OCI-M2 (cell line): ENCODE measurements around the gene CNOT11.
"Not testable (repeated sequence)": the region's sequence is repeated elsewhere in the genome, so short reads cannot be mapped to it uniquely, and the experiment has no call there.

Source experiments
- DNase-seq: peaks from one replicate; lab custom pipeline; 2025; ENCODE audit not compliant: unreplicated experiment; lab: John Stamatoyannopoulos, UW

CNOT11 gene

DNA sequence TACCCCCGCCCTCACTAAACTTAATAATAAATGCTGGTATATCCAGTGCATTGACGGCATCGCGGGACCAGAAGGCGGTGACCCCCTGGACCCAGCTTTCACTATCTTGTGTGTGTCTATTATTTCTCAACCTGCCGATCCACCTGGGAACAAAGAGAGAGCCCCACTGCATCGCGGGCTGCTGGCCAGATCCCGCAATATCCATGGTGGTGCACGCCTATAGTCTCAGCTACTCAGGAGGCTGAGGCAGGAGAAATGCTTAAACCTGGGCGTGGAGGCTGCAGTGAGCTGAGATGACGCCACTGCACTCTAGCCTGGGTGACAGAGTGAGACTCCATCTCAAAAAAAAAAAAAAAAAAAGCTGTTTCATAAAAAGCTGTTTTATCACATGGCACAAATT, 7.8 kb upstream of the CNOT11 start:
- not testable (repeated sequence) for DNase-seq

DNA sequence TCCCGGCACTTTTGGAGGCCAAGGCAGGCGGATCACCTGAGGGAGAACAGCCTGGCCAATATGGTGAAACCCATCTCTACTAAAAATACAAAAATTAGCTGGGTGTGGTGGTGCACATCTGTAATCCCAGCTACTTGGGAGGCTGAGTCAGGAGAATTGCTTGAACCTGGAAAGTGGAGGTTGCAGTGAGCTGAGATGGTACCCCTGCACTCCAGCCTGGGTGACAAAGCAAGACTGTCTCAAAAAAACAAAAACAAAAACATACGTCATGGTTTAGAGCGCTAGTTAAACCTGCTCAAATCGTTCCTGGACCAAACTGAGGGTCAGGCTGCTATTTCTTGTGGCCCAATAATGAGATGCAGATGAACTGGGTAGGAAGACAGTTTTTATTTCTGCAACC, 7.2 kb upstream of the CNOT11 start:
- not testable (repeated sequence) for DNase-seq

DNA sequence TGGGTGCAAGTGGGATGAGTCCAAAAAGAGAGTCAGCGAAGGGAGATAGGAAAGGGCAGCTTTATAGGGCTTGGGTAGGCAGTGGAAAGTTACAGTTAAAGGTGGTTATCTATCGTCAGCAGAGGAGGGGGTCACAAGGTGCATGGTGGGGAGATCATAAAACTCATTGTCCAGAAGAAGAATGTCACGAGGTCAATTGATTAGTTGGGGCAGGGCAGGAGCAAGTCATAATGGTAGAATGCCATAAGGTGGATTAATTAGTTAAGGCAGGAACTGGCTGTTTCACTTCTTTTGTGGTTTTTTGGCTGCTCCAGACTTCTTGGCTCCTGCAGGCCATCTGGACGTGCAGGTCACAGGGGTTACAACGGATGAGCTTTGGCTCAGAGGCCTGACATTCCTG, 3.9 kb upstream of the CNOT11 start:
- DNase-seq, result not testable (repeated sequence)

DNA sequence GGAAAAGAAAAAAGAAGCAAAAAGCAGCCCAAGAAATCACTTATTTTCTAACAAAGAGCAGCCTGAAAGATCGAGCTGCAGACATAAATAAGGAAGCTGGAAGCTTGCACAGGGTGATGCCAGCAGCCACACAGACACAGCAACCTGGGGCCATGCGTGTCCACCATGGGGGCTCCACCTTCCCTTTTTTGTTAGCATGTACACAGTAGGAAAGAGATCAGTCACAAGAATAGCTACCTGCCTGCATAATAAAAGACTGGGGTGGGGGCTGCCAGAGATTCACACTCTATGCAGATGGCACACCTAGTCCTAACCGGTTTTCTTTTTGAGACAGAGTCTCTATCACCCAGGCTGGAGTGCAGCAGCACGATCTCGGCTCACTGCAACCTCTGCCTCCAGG, 2.9 kb upstream of the CNOT11 start:
- no peak for DNase-seq

DNA sequence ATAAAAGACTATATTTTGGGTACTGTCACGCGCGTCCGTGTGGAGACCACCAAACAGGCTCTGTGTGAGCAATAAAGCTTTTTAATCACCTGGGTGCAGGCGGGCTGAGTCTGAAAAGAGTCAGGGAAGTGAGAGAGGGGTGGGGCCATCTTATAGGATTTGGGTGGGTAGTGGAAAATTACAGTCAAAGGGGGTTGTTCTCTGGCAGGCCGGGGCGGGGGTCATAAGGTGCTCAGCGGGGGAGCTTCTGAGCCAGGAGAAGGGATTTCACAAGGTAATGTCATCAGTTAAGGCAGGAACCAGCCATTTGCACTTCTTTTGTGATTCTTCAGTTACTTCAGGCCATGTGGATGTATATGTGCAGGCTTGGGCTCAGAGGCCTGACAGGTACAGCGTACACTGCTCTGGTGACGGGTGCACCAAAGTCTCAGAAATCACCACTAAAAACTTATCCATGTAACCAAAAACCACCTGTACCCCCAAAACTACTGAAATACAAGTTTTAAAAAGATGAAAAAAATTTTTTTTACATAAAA, 1.4 kb upstream of the CNOT11 start:
- not testable (repeated sequence) for DNase-seq

DNA sequence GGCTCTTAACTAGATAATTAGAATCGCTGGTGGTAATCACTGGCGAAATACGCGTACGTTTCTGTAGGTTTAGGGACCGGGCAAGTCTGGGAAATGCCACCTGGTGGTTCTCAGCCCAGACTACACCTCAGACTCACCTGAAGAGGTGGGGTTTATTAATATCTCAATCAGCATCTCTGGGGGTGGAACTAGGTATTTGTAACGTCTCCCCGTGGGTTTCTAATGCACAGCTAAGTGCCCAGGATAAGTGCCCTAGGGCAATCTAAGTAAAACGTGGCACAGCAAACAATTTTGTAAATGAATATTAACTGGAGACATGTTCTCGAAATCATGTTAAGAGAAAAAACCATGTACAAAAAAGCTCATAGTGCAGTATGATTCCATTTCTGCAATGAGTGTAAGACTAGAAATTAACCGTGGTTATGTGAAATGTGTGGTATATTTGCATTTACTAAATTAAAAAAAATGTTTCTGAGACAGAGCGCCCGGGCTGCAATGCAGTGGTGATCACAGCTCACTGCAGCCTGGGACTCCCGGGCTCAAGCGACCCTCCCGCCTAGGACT, 760 bp upstream of the CNOT11 start:
- no peak for DNase-seq

DNA sequence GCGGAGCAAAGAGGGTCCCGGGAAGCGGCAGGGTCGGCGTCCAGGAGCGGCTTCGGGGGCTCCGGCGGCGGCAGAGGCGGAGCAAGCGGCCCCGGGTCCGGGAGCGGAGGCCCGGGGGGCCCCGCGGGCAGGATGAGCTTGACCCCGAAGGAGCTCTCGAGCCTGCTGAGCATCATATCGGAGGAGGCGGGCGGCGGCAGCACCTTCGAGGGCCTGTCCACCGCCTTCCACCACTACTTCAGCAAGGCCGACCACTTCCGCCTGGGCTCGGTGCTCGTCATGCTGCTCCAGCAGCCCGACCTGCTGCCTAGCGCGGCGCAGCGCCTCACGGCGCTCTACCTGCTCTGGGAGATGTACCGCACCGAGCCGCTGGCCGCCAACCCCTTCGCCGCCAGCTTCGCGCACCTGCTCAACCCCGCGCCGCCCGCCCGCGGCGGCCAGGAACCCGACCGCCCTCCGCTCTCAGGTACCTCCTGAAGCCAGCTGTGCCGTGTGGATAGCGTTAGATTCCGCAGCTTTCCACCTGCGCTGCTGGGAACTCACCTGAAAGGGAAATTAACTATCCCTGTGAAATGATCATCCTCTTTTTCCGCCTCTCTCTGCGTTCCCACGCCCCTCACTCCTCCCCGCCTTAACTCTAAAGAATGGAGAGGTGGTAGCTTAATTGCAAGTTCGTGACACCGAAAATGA, 472 bp downstream of the CNOT11 start:
- no peak for DNase-seq

DNA sequence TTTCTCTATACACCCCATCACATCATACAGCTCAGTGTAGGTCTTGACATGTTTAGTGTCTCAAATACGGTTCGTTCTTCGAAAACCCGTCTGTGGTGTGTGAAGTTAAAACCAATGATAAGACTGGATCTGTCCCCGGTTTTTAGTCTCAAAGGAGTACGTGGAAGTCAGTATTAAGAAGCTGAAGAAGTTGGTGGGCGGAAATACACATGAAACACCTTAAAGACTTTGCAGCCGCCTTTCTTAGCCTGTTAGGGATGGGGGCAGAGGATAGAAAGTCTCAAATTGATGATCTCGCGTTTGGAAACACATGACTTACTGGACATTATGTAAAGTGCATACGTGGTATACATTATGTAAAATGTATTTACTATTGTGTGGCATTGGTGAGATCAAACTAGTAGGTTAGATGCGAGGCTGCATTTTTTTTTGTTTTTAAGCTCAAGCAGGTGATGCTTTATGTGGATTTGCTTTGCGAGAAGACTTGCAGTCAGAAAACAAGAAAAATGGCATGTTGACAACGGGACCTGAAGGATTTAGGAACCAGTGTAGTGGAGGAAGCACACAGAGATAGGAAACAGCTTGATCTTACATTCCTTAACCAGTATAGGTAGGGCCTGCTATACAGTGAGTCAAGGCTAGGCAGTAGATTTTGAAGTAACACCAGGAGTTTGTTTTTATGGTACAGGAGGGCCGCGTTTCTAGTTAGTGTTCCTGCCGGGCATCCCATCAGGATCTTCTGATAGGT, 1.2 kb downstream of the CNOT11 start:
- DNase-seq, result no peak

DNA sequence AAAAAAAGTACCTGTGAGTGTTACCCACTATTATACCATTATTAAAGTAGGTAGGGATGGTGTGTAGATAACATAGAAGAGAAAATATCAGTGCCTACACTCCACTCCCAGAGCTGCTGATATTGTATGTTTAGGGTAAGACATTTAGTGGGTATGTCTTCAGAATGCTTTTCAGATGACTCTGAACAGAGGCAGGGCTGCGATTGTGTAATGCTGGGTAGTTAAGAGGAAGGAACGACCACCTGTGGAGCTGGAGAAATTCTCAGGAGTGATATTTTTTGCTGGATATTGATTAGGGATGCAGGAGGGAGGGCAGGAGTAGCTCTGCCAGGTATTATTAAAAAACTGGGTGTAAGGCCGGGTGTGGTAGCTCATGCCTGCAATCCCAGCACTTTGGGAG, 2.8 kb downstream of the CNOT11 start:
- no peak for DNase-seq

DNA sequence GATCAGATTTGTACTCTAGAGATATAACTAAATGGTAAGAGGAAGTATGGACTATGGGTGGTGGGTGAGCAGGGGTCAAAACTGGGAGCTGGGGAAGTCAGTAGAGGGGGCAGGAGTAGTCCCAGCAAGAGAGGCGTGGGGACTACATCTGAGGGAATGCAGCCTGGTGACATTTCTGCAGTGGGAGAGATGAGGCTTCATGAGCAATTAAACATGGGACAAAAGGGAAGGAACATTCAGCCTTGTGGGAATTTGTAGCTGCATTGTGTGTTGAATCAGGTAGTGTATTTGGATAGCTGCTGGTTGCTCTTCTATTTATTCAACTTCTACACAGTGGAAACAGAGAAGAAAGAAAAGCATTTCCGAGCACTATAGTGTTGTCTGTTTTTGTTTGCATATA, 3.6 kb downstream of the CNOT11 start:
- no peak for DNase-seq

DNA sequence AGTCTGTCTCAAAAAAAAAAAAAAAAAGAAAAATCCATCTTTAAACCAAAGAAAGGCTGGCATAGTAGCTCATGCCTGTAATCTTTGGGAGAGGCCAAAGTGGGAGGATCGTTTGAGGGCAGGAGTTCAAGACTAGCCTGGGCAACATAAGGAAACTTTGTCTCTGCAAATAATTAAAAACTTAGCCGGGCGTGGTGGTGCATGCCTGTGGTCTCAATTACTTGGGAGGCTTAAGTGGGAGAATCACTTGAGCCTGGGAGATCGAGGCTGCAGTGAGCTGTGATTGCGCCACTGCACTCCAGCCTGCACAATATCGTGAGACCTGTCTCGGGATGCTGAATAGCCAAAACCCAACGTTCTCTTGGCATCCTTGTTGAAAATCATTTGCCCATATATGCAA, 6.1 kb downstream of the CNOT11 start:
- DNase-seq, result no peak

DNA sequence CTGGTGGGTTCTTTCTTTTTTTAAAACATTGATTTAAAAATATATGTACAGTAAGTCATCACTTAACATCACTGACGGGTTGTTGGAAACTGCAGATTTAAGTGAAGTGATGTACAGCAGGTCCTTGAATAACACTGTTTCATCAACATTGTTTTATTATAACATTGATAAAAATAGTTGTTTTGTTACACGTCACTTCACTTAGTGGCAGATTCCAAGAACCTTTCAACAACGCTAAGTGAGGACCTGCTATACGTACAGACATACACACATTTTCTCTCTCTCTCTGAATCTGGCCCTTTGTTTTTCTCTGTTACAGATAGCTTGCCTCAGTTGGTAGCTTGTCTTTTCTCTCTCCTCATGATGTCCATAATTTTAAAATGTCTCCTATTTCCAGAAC, 9.5 kb downstream of the CNOT11 start:
- DNase-seq, result no peak

DNA sequence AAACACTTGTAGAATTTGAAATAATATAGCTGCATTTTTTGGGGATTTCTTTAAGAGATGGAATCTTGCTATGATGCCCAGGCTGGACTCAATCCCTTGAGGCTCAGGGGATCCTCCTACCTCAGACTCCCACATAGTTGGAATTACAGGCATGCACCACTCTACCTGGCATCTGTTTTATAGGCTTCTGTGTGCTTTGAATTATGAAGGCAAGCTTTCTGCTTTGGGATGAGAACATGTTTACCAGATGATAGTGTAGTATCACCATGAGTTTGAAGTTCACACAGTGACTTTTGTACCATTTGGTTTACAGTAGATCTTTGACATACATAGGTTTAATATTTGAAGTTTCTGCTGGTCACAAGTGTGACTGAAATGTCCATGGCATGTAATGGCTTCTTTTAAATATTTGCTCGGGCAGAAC, 10.7 kb downstream of the CNOT11 start:
- no peak for DNase-seq

DNA sequence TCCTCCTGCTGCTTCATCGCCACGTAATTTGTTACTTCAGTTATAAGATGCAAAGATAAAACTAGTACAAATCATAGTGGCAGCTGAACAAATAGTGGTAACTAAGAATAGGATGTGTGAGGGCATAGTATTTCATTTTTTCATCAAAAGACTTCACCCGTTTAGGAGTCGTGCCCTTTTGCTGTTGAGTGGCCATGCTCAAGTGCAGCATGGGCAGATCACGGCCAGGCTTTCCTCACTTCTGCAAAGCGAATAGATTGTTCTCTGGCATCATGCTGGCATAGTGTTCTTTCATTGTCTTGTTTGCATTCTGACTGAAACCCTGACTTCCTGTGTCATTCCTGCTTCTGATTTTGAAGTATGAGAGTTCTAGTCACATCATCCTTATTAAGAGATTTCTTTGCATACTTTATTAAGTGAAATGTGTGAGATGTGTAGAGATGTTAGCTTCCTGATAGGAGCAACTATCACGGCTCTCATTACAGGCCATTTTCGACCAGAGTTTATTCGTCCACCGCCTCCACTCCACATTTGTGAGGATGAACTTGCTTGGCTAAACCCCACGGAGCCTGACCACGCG, 11.8 kb downstream of the CNOT11 start:
- no peak for DNase-seq

DNA sequence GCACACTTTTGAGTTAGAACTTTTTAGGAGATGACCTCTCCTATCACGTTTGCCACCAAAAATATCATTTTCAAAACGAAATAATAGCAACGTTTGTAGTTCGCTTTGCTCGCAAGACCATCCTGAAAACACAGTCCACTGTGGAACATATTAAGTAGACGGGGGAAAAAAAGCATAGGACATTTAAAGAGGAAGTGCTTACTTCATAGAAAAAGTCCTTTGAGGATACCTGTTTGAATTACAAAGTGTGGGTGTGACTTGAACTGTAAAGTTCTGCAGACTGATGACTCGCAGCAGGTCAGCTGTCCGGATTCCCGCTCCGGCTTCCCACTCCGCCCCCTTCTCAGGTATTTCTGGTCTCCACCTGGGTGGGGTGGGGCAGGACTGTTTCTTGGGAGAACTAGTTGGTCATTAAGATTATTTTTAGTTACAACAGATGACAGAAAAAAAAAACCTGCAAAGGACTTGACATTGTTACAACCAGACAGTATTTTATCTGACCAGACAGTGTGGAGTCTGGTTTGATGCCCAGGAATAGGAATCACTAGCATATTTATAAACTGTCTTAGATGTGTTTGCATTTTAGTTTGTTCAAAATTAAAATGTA, 13.3 kb downstream of the CNOT11 start:
- no peak for DNase-seq

DNA sequence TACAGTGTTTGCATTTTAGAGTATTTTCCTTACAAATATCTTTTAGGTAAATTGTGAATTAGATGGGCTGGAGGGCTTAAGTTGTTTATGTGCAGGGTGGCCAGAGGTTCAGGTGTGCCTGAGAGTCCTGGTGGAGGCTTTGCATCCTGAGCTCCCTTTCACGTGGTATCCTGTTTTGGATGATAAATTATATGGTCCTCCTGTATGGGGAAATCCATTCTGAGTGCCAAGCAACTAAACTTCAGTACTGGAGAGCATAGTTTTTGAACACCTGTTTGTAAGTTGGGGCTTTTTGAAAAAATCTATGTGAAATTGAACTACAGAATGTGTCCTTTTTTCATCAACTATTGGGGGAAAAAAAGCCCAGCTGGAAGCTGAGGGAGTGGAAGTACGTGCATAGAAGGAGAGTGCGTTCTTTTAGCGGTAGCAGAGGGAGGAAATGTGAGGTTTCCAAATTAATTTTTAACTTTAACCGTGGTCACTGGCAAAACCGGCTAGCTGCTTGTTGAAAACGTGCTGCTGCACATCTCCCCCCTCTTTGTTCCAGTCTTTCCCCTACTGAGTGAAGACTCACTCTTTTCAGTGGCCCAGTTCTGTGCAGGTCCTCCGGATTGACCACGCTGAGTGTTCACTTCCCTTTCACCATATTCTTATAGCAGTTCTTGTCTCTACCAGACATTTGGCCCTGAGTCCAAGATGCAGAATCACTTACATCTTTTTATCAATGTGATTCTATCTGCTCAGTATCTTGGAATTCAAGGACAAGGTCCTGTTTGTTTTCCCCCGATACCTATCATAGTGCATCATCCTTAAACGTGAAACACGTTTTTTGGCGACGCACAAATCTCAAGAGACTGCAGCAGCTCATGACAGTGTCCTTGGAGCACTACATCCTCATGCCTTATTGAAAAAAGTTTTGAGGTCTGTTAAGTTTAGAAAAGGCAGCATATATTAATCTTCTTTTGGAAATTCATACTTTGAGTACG, 15.3 kb downstream of the CNOT11 start:
- DNase-seq, result no peak

DNA sequence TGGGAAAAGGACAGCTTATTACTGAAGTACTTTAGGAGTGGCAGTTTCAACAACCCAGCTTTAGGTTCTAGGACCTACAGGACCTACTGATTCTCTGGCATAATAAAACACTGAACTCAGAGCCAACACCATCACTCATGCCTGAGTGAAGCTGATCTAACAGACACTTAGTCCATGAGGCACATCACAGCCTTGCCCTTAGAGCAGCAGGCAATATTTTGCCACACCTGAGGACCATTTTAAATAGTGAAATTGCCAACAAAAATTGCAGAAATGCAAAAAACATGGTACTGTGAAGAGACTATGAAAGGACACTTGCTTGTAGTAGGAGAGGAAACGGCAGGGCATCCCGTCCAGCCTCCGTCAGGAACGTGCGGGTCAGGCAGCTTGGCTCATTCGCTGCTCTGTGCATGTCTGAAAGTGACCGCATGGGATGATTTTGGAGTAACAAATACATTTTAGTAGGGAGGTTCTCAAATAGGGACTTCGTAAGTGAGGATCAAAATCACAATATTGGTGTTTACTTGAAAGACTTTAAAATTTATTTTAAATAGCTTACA, 18.1 kb downstream of the CNOT11 start:
- DNase-seq, result no peak

DNA sequence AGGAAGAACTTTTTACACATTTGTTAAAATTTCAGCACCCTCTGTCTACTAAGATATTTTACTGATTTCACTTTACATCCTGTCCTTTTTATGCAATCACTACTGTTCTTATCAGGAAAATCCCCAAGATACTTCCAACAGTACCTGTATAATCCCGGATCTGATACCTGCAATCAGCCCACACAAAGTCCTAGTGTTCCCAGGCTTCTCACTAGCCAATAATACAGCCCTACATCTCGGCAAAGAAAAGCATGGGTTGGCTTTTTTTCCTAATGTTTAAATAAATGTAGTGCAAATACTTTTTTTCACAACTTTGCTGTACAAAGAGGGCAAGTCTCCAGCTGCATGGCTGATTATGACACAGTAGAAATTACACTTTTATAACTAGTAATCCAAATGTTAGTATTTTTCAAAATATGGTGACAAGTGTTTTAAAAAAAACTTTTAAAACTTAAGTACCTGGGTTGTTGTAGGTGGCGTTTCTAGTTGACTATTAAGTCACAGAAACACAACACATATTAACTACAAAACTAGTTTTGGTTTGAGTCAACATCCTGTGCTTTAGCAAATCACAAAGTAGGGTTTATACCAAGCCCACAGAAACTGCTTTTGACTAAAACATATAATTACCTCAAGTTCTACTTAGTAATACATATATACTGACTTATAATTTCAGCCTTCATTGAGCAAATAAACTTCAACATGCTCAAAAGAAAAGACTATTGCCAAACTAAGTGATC, 19.5 kb downstream of the CNOT11 start:
- no peak for DNase-seq

DNA sequence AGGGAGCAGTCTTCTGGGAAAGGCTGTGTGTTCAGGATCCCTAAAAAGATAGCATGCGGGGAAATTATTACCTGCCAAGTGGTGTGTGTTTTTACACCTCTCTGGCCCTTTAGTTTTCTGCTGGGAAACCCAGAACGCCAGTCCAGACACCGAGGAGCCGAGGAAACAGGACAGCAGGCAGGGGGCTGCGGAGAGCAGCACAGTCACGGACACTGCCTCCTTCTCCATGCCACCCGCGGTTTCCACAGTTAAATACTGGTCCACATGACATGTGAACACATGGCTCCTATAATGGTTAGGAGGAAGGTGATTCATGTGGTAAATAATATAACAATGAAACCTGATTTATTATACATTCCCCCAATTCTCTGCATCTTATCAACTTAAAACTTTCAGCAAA, 20.4 kb downstream of the CNOT11 start:
- no peak for DNase-seq
